GM23248 (cell line): ENCODE measurements around the gene ANKRD17.

Experiments used
- EZH2 ChIP-seq: fragments of 200-600 bp; sonication (generic); IDR thresholded peaks from 2 replicates; pipeline ENCODE4 v1.6.1; 2018; ENCODE audit warnings: antibody characterized with exemption, mild to moderate bottlenecking; ENCODE audit not compliant: insufficient read depth, poor library complexity, severe bottlenecking
- EZH2phosphoT487 ChIP-seq: fragments of 200-600 bp; sonication (generic); IDR thresholded peaks from 2 replicates; pipeline ENCODE4 v1.6.1; 2018; ENCODE audit warnings: antibody characterized with exemption, moderate library complexity, mild to moderate bottlenecking, low read depth; ENCODE audit not compliant: insufficient read depth

DNA sequence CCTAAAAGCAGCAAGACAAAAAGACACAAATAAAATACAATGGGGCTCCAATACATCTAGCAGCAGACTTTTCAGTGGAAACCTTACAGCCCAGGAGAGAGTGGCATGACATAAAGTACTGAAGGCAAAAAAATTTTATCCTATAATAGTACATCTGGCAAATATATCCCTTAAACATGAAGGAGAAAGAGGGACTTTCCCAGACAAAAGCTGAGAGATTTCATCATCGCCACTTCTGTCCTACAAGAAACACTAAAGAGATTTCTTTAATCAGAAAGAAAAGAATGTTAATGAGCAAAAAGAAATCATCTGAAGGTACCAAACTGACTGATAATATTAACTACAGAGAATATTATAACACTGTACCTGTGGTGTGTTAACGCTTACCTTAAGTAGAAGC is 86.4 kb downstream of the ANKRD17 start:
- TF ChIP-seq EZH2 (no peak), EZH2phosphoT487 (no peak)
